Measurements from ENCODE around the gene EPN2. TPM values are rescaled to one million over a fixed set of nuclear protein-coding genes. Genes with fewer than 3 reads are reported as not detected.

EPN2 gene
- total and polyA plus RNA-seq, 7 donors: 11.6 to 36.0 (median 25.3) TPM

- DNase-seq (no peak), ATAC-seq (peak; percentile 33 to 54 (median 40))
- no peaks in the 10 kb centered on the region for H3K9me3 ChIP-seq
- H3K4me1 ChIP-seq: peaks cover 51% of the 10 kb centered on the region
- no peak overlapping the region for H3K4me3 ChIP-seq
- no peaks in the 10 kb centered on the region for H3K36me3 ChIP-seq (ENCODE audit: insufficient read depth in 1 of 2, low read depth in 1 of 2)
- intact Hi-C loops (cut with DNase I): no loop called here
- WGBS, 3 donors: 52 to 68% (median 57%) methylated on average over 13 of the region's 13 CpGs
- TF ChIP-seq CTCF (IDR thresholded peaks at IDR 0.05): no peak
- H3K27ac ChIP-seq: peak overlapping the region; percentile 13
- no peaks in the 10 kb centered on the region for H3K27me3 ChIP-seq (ENCODE audit: insufficient read depth in 3 of 3, low read length in 2 of 3)
These were observed 33.8 kb downstream of the EPN2 start for GRCh38 chr17:19270704-19271611.

GRCh38 chr17:19271780-19272357, 34.7 kb downstream of the EPN2 start:
- Histone ChIP-seq H3K27ac (peak overlapping the region; percentile 7), H3K4me1 (peaks cover 50% of the 10 kb centered on the region), H3K27me3 (ENCODE audit: insufficient read depth in 3 of 3, low read length in 2 of 3) (no peaks in the 10 kb centered on the region), H3K4me3 (no peak overlapping the region), H3K9me3 (no peaks in the 10 kb centered on the region), H3K36me3 (ENCODE audit: insufficient read depth in 1 of 2, low read depth in 1 of 2) (no peaks in the 10 kb centered on the region)
- WGBS, 3 donors: 57 to 76% (median 73%) methylated on average over 10 of the region's 10 CpGs
- ATAC-seq: no peak
- TF ChIP-seq CTCF (IDR thresholded peaks at IDR 0.05): no peak
- DNase-seq: no peak
- intact Hi-C loops (cut with DNase I): no loop called here

- 76 to 80% (median 79%) methylated on average over 7 of the region's 7 CpGs for WGBS, 3 donors
- Histone ChIP-seq H3K4me1 (peaks cover 39% of the 10 kb centered on the region), H3K27ac (no peak overlapping the region), H3K27me3 (ENCODE audit: insufficient read depth in 3 of 3, low read length in 2 of 3) (no peaks in the 10 kb centered on the region), H3K9me3 (no peaks in the 10 kb centered on the region), H3K4me3 (no peak overlapping the region), H3K36me3 (ENCODE audit: insufficient read depth in 1 of 2, low read depth in 1 of 2) (no peaks in the 10 kb centered on the region)
- intact Hi-C loops (cut with DNase I): no loop called here
- DNase-seq (no peak), ATAC-seq (no peak)
- TF ChIP-seq CTCF (IDR thresholded peaks at IDR 0.05): no peak
These were observed 36.6 kb downstream of the EPN2 start for GRCh38 chr17:19273731-19274130.

GRCh38 chr17:19274893-19275292, 37.7 kb downstream of the EPN2 start:
- Histone ChIP-seq H3K36me3 (ENCODE audit: insufficient read depth in 1 of 2, low read depth in 1 of 2) (no peaks in the 10 kb centered on the region), H3K9me3 (no peaks in the 10 kb centered on the region), H3K4me1 (peaks cover 34% of the 10 kb centered on the region), H3K4me3 (no peak overlapping the region), H3K27ac (no peak overlapping the region), H3K27me3 (ENCODE audit: insufficient read depth in 3 of 3, low read length in 2 of 3) (no peaks in the 10 kb centered on the region)
- intact Hi-C loops (cut with DNase I): no loop called here
- DNase-seq: no peak
- ATAC-seq: no peak
- WGBS, 3 donors: 89 to 92% (median 90%) methylated on average over 3 of the region's 3 CpGs
- no peak for TF ChIP-seq CTCF (IDR thresholded peaks at IDR 0.05)

Measured in psoas muscle (tissue), 8 donors.